ENCODE data around the gene B4GALT5.

The B4GALT5 gene

GRCh38 chr20:49589747-49590146, 123.9 kb downstream of the B4GALT5 start:
- ATAC-seq: no peak
- no peak for TF ChIP-seq ZFP3 (CRISPR knock-in tag; IDR thresholded peaks at IDR 0.05)
- no peak for TF ChIP-seq ARNTL (CRISPR knock-in tag; IDR thresholded peaks at IDR 0.05; ENCODE audit: borderline replicate concordance, low read depth)
- no peak for TF ChIP-seq POU6F1 (CRISPR knock-in tag; IDR thresholded peaks at IDR 0.05; ENCODE audit: borderline replicate concordance, low read depth)
- TF ChIP-seq CREB5 (CRISPR knock-in tag; IDR thresholded peaks at IDR 0.05; ENCODE audit: low read depth): no peak
- TF ChIP-seq, protein P1, sequence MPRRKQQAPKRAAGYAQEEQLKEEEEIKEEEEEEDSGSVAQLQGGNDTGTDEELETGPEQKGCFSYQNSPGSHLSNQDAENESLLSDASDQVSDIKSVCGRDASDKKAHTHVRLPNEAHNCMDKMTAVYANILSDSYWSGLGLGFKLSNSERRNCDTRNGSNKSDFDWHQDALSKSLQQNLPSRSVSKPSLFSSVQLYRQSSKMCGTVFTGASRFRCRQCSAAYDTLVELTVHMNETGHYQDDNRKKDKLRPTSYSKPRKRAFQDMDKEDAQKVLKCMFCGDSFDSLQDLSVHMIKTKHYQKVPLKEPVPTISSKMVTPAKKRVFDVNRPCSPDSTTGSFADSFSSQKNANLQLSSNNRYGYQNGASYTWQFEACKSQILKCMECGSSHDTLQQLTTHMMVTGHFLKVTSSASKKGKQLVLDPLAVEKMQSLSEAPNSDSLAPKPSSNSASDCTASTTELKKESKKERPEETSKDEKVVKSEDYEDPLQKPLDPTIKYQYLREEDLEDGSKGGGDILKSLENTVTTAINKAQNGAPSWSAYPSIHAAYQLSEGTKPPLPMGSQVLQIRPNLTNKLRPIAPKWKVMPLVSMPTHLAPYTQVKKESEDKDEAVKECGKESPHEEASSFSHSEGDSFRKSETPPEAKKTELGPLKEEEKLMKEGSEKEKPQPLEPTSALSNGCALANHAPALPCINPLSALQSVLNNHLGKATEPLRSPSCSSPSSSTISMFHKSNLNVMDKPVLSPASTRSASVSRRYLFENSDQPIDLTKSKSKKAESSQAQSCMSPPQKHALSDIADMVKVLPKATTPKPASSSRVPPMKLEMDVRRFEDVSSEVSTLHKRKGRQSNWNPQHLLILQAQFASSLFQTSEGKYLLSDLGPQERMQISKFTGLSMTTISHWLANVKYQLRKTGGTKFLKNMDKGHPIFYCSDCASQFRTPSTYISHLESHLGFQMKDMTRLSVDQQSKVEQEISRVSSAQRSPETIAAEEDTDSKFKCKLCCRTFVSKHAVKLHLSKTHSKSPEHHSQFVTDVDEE (CRISPR knock-in tag; IDR thresholded peaks at IDR 0.05): no peak
- TF ChIP-seq ZNF70 (CRISPR knock-in tag; IDR thresholded peaks at IDR 0.05): no peak
- TF ChIP-seq TOX (CRISPR knock-in tag; IDR thresholded peaks at IDR 0.05; ENCODE audit: borderline replicate concordance): no peak
- no peak for TF ChIP-seq GLIS3 (CRISPR knock-in tag; IDR thresholded peaks at IDR 0.05)
- TF ChIP-seq ZC3H10 (CRISPR knock-in tag; IDR thresholded peaks at IDR 0.05): no peak
- TF ChIP-seq CSDC2 (CRISPR knock-in tag; IDR thresholded peaks at IDR 0.05): no peak
- no peak for TF ChIP-seq ZNF565 (CRISPR knock-in tag; conservative IDR thresholded peaks at IDR 0.05; ENCODE audit: low read depth)
- no peak for TF ChIP-seq OSR1 (CRISPR knock-in tag; IDR thresholded peaks at IDR 0.05)
- no peak for TF ChIP-seq BACH2 (CRISPR knock-in tag; IDR thresholded peaks at IDR 0.05; ENCODE audit: borderline replicate concordance)
- TF ChIP-seq, protein P2, sequence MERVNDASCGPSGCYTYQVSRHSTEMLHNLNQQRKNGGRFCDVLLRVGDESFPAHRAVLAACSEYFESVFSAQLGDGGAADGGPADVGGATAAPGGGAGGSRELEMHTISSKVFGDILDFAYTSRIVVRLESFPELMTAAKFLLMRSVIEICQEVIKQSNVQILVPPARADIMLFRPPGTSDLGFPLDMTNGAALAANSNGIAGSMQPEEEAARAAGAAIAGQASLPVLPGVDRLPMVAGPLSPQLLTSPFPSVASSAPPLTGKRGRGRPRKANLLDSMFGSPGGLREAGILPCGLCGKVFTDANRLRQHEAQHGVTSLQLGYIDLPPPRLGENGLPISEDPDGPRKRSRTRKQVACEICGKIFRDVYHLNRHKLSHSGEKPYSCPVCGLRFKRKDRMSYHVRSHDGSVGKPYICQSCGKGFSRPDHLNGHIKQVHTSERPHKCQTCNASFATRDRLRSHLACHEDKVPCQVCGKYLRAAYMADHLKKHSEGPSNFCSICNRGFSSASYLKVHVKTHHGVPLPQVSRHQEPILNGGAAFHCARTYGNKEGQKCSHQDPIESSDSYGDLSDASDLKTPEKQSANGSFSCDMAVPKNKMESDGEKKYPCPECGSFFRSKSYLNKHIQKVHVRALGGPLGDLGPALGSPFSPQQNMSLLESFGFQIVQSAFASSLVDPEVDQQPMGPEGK (CRISPR knock-in tag; IDR thresholded peaks at IDR 0.05; ENCODE audit: borderline replicate concordance): no peak
- TF ChIP-seq ESRRG (CRISPR knock-in tag; IDR thresholded peaks at IDR 0.05): no peak
- no peak for TF ChIP-seq RARB (CRISPR knock-in tag; IDR thresholded peaks at IDR 0.05)
- no peak for TF ChIP-seq ZFP30 (CRISPR knock-in tag; IDR thresholded peaks at IDR 0.05)
- no peak for TF ChIP-seq TCF4 (CRISPR knock-in tag; IDR thresholded peaks at IDR 0.05; ENCODE audit: borderline replicate concordance)

GRCh38 chr20:49587111-49587570, 126.5 kb downstream of the B4GALT5 start:
- TF ChIP-seq PPARA (CRISPR knock-in tag; IDR thresholded peaks at IDR 0.05; ENCODE audit: borderline replicate concordance): no peak
- TF ChIP-seq SNAI2 (CRISPR knock-in tag; IDR thresholded peaks at IDR 0.05): no peak
- TF ChIP-seq TCF4 (CRISPR knock-in tag; IDR thresholded peaks at IDR 0.05; ENCODE audit: borderline replicate concordance): no peak
- TF ChIP-seq TOX (CRISPR knock-in tag; IDR thresholded peaks at IDR 0.05; ENCODE audit: borderline replicate concordance): no peak
- no peak for TF ChIP-seq CREB5 (CRISPR knock-in tag; IDR thresholded peaks at IDR 0.05; ENCODE audit: low read depth)
- no peak for TF ChIP-seq ZNF565 (CRISPR knock-in tag; conservative IDR thresholded peaks at IDR 0.05; ENCODE audit: low read depth)
- no peak for TF ChIP-seq ZNF70 (CRISPR knock-in tag; IDR thresholded peaks at IDR 0.05)
- TF ChIP-seq, protein P3, sequence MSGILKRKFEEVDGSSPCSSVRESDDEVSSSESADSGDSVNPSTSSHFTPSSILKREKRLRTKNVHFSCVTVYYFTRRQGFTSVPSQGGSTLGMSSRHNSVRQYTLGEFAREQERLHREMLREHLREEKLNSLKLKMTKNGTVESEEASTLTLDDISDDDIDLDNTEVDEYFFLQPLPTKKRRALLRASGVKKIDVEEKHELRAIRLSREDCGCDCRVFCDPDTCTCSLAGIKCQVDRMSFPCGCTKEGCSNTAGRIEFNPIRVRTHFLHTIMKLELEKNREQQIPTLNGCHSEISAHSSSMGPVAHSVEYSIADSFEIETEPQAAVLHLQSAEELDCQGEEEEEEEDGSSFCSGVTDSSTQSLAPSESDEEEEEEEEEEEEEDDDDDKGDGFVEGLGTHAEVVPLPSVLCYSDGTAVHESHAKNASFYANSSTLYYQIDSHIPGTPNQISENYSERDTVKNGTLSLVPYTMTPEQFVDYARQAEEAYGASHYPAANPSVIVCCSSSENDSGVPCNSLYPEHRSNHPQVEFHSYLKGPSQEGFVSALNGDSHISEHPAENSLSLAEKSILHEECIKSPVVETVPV (CRISPR knock-in tag; IDR thresholded peaks at IDR 0.05): no peak
- TF ChIP-seq ZFP30 (CRISPR knock-in tag; IDR thresholded peaks at IDR 0.05): no peak
- TF ChIP-seq ZFP3 (CRISPR knock-in tag; IDR thresholded peaks at IDR 0.05): no peak
- TF ChIP-seq, protein P1 (CRISPR knock-in tag; IDR thresholded peaks at IDR 0.05): no peak
- TF ChIP-seq ZNF8 (CRISPR knock-in tag; IDR thresholded peaks at IDR 0.05): no peak

More at GRCh38 chr20:49587111-49587570, 126.5 kb downstream of the B4GALT5 start:
- ATAC-seq: peak; percentile 50

Measured in SK-N-SH treated with all-trans-retinoic acid at 6 μM for 48 hours (cell line).